ENCODE measurements around the gene ZNF318.
"Not testable (repeated sequence)": the region's sequence is repeated elsewhere in the genome, so short reads cannot be mapped to it uniquely, and the experiment has no call there.

DNA sequence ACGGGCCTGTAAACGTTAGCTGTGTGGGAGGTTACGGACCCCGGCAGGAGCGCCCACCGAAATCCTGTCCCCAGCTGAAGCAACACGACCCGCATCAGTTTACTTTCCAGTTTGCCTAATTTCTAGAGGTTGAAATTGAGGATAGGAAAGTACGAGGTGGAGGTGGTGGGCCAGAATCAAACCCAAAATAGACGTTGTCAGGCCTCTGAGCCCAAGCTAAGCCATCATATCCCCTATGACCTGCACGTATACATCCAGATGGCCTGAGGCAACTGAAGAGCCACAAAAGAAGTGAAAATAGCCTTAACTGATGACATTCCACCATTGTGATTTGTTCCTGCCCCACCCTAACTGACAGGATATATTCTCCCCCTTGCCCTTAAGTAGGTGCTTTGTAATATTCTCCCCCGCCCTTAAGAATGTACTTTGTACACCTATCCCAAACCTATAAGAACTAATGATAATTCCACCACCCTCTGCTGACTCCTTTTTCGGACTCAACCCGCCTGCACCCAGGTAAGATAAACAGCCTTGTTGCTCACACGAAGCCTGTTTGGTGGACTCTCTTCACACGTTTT is 645 bp upstream of the ZNF318 start:
- TF ChIP-seq SUZ12 (IDR thresholded peaks at IDR 0.05); SP1 (IDR thresholded peaks at IDR 0.05); FOXM1 (IDR thresholded peaks at IDR 0.05; ENCODE audit: borderline replicate concordance); HDGF (IDR thresholded peaks at IDR 0.05; ENCODE audit: borderline replicate concordance); ELF4 (IDR thresholded peaks at IDR 0.05); BHLHE40 (IDR thresholded peaks at IDR 0.05; ENCODE audit: borderline replicate concordance); NFRKB (IDR thresholded peaks at IDR 0.05); FOXK2 (IDR thresholded peaks at IDR 0.05); CTBP1 (IDR thresholded peaks at IDR 0.05; ENCODE audit: borderline replicate concordance); ARNT (IDR thresholded peaks at IDR 0.05); PKNOX1 (IDR thresholded peaks at IDR 0.05); L3MBTL2 (conservative IDR thresholded peaks at IDR 0.05); TARDBP (IDR thresholded peaks at IDR 0.05): not testable (repeated sequence)

All from HEK293T (cell line).